Lung (tissue), 12 donors: ENCODE results near the gene ANGPTL2. TPM values are rescaled to one million over a fixed set of nuclear protein-coding genes. Genes with fewer than 3 reads are reported as not detected.

Source experiments
- ATAC-seq: fragments of 200-7000 bp; cut with Tn5 transposase; one replicate; pipeline ENCODE4 v1.9.1; 2020; ENCODE audit warnings: moderate number of reproducible peaks; ENCODE audit not compliant: insufficient read depth, low FRiP score
- DNase-seq, 3 donors: peaks; one replicate each; pipeline ENCODE4 v3.0.0-alpha.2; 2013 to 2017
- H3K27ac ChIP-seq, 2 donors: one replicate each; pipeline ENCODE4 v1.5.1; 2013; ENCODE audit warnings: mild to moderate bottlenecking in 2 of 2, moderate library complexity in 2 of 2, control low read depth in 1 of 2, inconsistent platforms in 1 of 2, low read depth in 1 of 2, low read length in 1 of 2
- H3K27me3 ChIP-seq, 3 donors: one replicate each; pipeline ENCODE4 v1.5.1; 2013; ENCODE audit warnings: low read length in 2 of 3; ENCODE audit not compliant: control insufficient read depth in 3 of 3, insufficient read depth in 3 of 3
- H3K36me3 ChIP-seq, 4 donors: one replicate each; pipeline ENCODE4 v1.5.1; 2013; ENCODE audit warnings: low read length in 4 of 4, mild to moderate bottlenecking in 1 of 4, moderate library complexity in 1 of 4; ENCODE audit not compliant: control insufficient read depth in 4 of 4, insufficient read depth in 4 of 4
- H3K4me1 ChIP-seq, 5 donors: one replicate each; pipeline ENCODE4 v1.5.1; 2013; ENCODE audit warnings: low read length in 5 of 5, mild to moderate bottlenecking in 2 of 5, moderate library complexity in 1 of 5; ENCODE audit not compliant: control insufficient read depth in 5 of 5, insufficient read depth in 5 of 5
- H3K4me3 ChIP-seq: one replicate; pipeline ENCODE4 v1.5.1; 2013; ENCODE audit warnings: mild to moderate bottlenecking, control low read depth, moderate library complexity
- H3K9ac ChIP-seq, 2 donors: one replicate each; pipeline ENCODE4 v1.5.1; 2013; ENCODE audit warnings: low read length in 2 of 2, control low read depth in 1 of 2; ENCODE audit not compliant: insufficient read depth in 1 of 2
- H3K9me3 ChIP-seq, 4 donors: one replicate each; pipeline ENCODE4 v1.5.1; 2013; ENCODE audit warnings: low read length in 3 of 4, mild to moderate bottlenecking in 1 of 4, moderate library complexity in 1 of 4; ENCODE audit not compliant: control insufficient read depth in 4 of 4, insufficient read depth in 3 of 4
- WGBS, 2 donors: extraction: QIAGEN DNeasy Blood & Tissue Kit; methylation state at CpG; one replicate each; pipeline ENCODE4 v1.1.7; 2013; 5-methylcytosine and 5-hydroxymethylcytosine counted together
- polyA plus RNA-seq, 2 donors: library from polyadenylated mRNA; stranded (reverse); fragments of 200-250 nt; gene quantifications; one replicate each; pipeline ENCODE4 v1.2.1, GENCODE V29; 2013
- total RNA-seq, 2 donors: library from RNA; depleted of rRNA in 1 of 2; stranded (reverse); fragments of >200 nt in 1 of 2; gene quantifications; one replicate each; pipeline ENCODE4 v1.2.1, GENCODE V29; 2014 to 2021
- TF ChIP-seq, protein P1 (sequence below): IDR thresholded peaks from 2 replicates; pipeline ENCODE4 v1.5.1; 2012; ENCODE audit warnings: mild to moderate bottlenecking; ENCODE audit errors: control extremely low read depth, extremely low read depth
- donor health status: control.
- donor health status: control.
- donor health status: Bipolar disorder and iron deficiency.
- donor health status: healthy.
- donor health status: DM: yes; HTN: yes; CAD: no.

The ANGPTL2 gene
- total and polyA plus RNA-seq, 4 donors = 7.5 to 18.8 (median 11.0) TPM

DNA sequence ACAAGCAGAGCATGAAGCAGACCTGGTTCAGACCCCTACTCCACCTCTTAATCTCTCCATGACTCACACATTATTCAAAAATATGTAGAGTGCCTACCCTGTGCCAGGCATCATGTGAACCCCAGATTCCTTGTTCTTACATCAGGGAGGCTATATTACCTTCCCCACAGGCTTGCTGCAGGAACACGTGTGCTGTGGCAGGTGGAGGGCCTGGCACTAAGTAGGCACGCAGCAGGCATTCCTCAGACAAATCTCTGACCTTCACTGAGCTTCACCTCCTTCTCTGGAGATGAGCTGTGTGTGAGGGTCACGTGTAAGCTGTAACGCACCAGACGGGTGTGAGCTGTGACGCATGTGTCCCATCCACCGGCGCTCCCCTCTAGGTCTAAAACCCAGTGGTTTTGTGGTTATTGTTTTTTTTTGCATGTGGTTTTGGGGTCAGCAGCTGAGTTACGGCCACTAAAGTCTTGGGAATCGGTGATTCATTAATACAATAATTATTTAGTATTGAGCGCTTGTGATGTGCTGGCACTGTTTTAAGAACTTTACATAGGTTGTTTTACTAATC, 30.3 kb downstream of the ANGPTL2 start:
- no peak overlapping the region for H3K27ac ChIP-seq
- 78 to 86% methylated on average over 11 of the region's 11 CpGs for WGBS, 2 donors
- H3K27me3 ChIP-seq = no peaks in the 10 kb centered on the region
- H3K9ac ChIP-seq = no peak overlapping the region
- H3K36me3 ChIP-seq = peaks cover 0 to 26% (median 11%) of the 10 kb centered on the region in 4 donors
- H3K4me3 ChIP-seq = no peak overlapping the region
- peaks cover 0 to 5% (median 0%) of the 10 kb centered on the region in 5 donors for H3K4me1 ChIP-seq
- DNase-seq (no peak), ATAC-seq (no peak)
- H3K9me3 ChIP-seq = no peaks in the 10 kb centered on the region
- TF ChIP-seq, protein P1, sequence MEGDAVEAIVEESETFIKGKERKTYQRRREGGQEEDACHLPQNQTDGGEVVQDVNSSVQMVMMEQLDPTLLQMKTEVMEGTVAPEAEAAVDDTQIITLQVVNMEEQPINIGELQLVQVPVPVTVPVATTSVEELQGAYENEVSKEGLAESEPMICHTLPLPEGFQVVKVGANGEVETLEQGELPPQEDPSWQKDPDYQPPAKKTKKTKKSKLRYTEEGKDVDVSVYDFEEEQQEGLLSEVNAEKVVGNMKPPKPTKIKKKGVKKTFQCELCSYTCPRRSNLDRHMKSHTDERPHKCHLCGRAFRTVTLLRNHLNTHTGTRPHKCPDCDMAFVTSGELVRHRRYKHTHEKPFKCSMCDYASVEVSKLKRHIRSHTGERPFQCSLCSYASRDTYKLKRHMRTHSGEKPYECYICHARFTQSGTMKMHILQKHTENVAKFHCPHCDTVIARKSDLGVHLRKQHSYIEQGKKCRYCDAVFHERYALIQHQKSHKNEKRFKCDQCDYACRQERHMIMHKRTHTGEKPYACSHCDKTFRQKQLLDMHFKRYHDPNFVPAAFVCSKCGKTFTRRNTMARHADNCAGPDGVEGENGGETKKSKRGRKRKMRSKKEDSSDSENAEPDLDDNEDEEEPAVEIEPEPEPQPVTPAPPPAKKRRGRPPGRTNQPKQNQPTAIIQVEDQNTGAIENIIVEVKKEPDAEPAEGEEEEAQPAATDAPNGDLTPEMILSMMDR = no peak

DNA sequence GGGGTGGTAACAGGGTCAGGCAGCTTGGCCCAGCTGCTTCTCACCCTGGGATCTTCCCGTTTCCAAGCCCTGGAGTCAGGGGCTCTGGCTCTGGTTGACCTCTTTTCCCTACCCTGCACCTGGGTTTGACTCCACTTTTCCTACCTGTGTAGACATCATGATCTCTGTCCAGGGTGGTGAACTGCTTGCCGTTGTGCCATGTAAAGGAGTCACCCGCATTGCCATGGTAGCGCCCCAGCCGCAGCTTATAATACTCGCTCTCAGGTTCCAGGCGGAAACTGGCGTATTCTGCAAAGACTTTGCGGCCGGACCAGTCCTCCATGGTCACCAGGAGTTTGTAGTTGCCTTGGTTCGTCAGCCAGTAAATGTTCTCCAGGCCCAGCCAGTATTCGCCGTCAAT, 30.9 kb downstream of the ANGPTL2 start:
- Histone ChIP-seq H3K4me3 (no peak overlapping the region), H3K27me3 (no peaks in the 10 kb centered on the region), H3K27ac (no peak overlapping the region), H3K4me1 (peaks cover 0 to 5% (median 0%) of the 10 kb centered on the region in 5 donors), H3K9me3 (no peaks in the 10 kb centered on the region), H3K36me3 (peaks cover 0 to 26% (median 11%) of the 10 kb centered on the region in 4 donors), H3K9ac (no peak overlapping the region)
- ATAC-seq (no peak), DNase-seq (no peak)
- WGBS, 2 donors = 97 to 98% methylated on average over 13 of the region's 13 CpGs
- TF ChIP-seq, protein P1 = no peak

DNA sequence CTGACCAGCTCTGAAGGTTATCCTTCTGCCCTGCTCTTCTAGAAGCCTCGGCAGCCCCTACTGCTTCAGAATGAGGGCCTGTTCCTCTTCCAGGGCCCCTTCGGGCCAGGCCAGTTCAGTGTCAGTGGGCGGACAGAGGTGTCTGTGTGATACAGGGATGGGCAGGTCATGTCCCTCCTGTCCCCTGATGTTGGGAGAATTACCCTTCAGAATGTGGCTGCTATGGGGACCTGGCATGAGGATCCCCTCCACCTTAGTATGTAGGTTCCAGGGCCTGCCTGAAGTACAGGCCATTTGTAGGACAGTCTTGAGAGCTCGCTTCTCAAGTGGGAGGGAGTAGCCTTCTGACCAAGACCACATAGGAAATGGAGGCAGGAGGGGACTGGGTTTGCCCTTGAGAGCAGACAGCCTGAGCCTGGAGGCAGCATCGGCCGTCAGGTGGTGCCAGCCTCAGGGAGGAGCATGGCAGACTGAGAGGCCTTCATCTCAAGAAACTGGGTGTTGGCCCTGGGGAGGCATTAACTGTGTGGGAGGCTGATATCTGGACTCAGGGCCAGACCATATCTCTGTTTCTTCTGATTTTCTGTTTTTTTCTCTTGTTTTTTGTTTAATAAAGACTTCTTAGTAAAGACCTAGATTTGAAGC, 32.0 kb downstream of the ANGPTL2 start:
- Histone ChIP-seq H3K9ac (no peak overlapping the region), H3K36me3 (peaks cover 0 to 26% (median 11%) of the 10 kb centered on the region in 4 donors), H3K27ac (no peak overlapping the region), H3K9me3 (no peaks in the 10 kb centered on the region), H3K4me3 (no peak overlapping the region), H3K4me1 (peaks cover 0 to 9% (median 0%) of the 10 kb centered on the region in 5 donors), H3K27me3 (no peaks in the 10 kb centered on the region)
- ATAC-seq (peak; percentile 34), DNase-seq (no peak)
- TF ChIP-seq, protein P1 = no peak
- 90 to 93% methylated on average over 6 of the region's 6 CpGs for WGBS, 2 donors
